Smooth muscle cell (in vitro differentiated cells): ENCODE data around the gene PABPC1L2B. TPM values are rescaled to one million over a fixed set of nuclear protein-coding genes. Genes with fewer than 3 reads are reported as not detected.
"Not testable (repeated sequence)": the region's sequence is repeated elsewhere in the genome, so short reads cannot be mapped to it uniquely, and the experiment has no call there.

Experiments
- DNase-seq: peaks from one replicate; lab custom pipeline; 2025; ENCODE audit not compliant: unreplicated experiment; lab: John Stamatoyannopoulos, UW
- H2AFZ ChIP-seq: fragments of 200-600 bp; sonication (generic); 2 replicates; pipeline ENCODE4 v1.6.0; 2016; ENCODE audit warnings: antibody characterized with exemption, low read depth, mild to moderate bottlenecking
- H3F3A ChIP-seq: fragments of 200-600 bp; sonication (generic); 2 replicates; pipeline ENCODE4 v1.6.0; 2017; ENCODE audit warnings: antibody characterized with exemption, low read depth
- H3K27ac ChIP-seq: fragments of 200-600 bp; sonication (generic); 2 replicates; pipeline ENCODE4 v1.5.1; 2016; ENCODE audit warnings: low read depth, mild to moderate bottlenecking
- H3K27me3 ChIP-seq: fragments of 200-600 bp; sonication (generic); 2 replicates; pipeline ENCODE4 v1.6.1; 2016; ENCODE audit warnings: low read depth, mild to moderate bottlenecking
- H3K36me3 ChIP-seq: fragments of 200-600 bp; sonication (generic); 2 replicates; pipeline ENCODE4 v1.5.1; 2016; ENCODE audit warnings: low read depth
- H3K4me1 ChIP-seq: fragments of 200-600 bp; sonication (generic); 2 replicates; pipeline ENCODE4 v1.5.1; 2016; ENCODE audit warnings: low read depth
- H3K4me2 ChIP-seq: fragments of 200-600 bp; sonication (generic); 2 replicates; pipeline ENCODE4 v1.6.0; 2016; ENCODE audit warnings: mild to moderate bottlenecking
- H3K4me3 ChIP-seq: fragments of 200-600 bp; sonication (generic); 2 replicates; pipeline ENCODE4 v1.5.1; 2016; ENCODE audit warnings: mild to moderate bottlenecking
- H3K79me2 ChIP-seq: fragments of 200-600 bp; sonication (generic); 2 replicates; pipeline ENCODE4 v1.6.0; 2016; ENCODE audit warnings: low read depth, mild to moderate bottlenecking
- H3K9ac ChIP-seq: fragments of 200-600 bp; sonication (generic); 2 replicates; pipeline ENCODE4 v1.6.0; 2016; ENCODE audit warnings: low read depth
- H3K9me3 ChIP-seq: fragments of 200-600 bp; sonication (generic); replicated peaks from 2 replicates; pipeline ENCODE4 v1.5.1; 2016; ENCODE audit warnings: low read depth
- H4K20me1 ChIP-seq: fragments of 200-600 bp; sonication (generic); 2 replicates; pipeline ENCODE4 v1.6.0; 2016; ENCODE audit warnings: low read depth
- WGBS: methylation state at CpG from one replicate; pipeline ENCODE4 v1.1.7; 2016; ENCODE audit warnings: low lambda C conversion rate; 5-methylcytosine and 5-hydroxymethylcytosine counted together
- polyA plus RNA-seq: library from polyadenylated mRNA; unstranded; fragments of >200 nt; fragmentation: Nextera tagmentation; extraction: Ambion mirVana; gene quantifications from 2 replicates; pipeline ENCODE4 v1.2.1, GENCODE V29; 2016
- total RNA-seq: library from RNA; depleted of rRNA; stranded (reverse); fragments of >200 nt; gene quantifications from 2 replicates; pipeline ENCODE4 v1.2.3, GENCODE V29; 2014

PABPC1L2B gene
- total RNA-seq (not detected in 2 replicates), polyA plus RNA-seq (not detected in 2 replicates)

- H3K36me3 ChIP-seq, H2AFZ ChIP-seq, H3K4me1 ChIP-seq, H3K9ac ChIP-seq, H3K79me2 ChIP-seq, DNase-seq, H3K9me3 ChIP-seq, H3K4me2 ChIP-seq, H3K27ac ChIP-seq, H3K4me3 ChIP-seq, H4K20me1 ChIP-seq, H3F3A ChIP-seq: not testable (repeated sequence)
- peaks cover 23% of the 10 kb centered on the region for H3K27me3 ChIP-seq
- WGBS: no CpG with 5 or more reads among the region's 44 CpGs
Observed at GRCh38 chrX:73002733-73003132, at the start of gene PABPC1L2B. TSS of gene PABPC1L2B (plus strand) at chrX:73002939. CDS start at chrX:73003643, 704 bp downstream.

- not testable (repeated sequence) for H3K9me3 ChIP-seq, DNase-seq, H3K27ac ChIP-seq, H3K79me2 ChIP-seq, H3K36me3 ChIP-seq, H3K4me3 ChIP-seq, H3K27me3 ChIP-seq, H3K9ac ChIP-seq, H3K4me2 ChIP-seq, H3F3A ChIP-seq, H2AFZ ChIP-seq, H4K20me1 ChIP-seq, H3K4me1 ChIP-seq
- no CpG with 5 or more reads among the region's 9 CpGs for WGBS
Observed at GRCh38 chrX:72959971-72960370, 42.8 kb upstream of the PABPC1L2B start.

DNA sequence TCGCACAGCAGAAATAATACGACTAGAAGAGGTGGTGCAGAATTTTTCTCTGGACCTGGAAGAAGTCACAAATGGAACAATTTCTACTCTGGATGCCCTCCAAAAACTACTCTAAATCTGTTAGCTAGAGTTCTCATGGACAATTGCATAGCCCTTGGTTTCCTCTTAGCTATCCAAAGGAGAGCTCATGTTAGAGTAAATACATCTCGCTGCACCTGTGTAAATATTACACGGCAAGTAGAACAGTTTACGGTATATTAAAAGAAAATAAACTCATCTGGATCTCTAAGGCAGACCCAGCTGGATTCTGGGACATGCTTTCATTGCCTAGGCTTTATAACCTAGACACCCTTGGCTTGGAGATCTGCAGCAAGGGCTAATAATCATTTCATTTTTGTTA is 30.9 kb upstream of the PABPC1L2B start:
- WGBS: no CpG with 5 or more reads among the region's 5 CpGs
- H2AFZ ChIP-seq: not testable (repeated sequence)

DNA sequence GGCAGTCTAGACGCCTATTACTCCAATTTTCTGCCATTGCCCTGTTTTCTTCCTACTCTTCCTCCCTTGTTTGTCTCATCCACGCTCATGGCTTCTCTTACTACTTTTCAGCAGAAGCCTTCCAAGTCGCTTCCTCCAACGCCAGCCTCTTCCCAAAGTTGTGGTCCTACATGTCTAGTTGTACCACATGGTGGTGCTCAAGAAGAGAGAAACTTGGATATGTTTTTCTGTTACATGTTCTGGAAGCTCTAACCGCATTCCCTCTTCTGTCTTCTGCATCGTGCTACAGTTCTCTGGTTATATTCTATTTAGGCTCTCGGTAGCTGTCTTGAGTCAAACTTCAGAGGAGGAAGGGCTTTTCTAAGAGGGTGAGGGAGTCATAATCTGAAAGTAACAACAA is 27.9 kb upstream of the PABPC1L2B start:
- not testable (repeated sequence) for H3K27ac ChIP-seq, H3K9ac ChIP-seq, H3K79me2 ChIP-seq, H3K4me3 ChIP-seq, H3K4me1 ChIP-seq, H2AFZ ChIP-seq, DNase-seq, H3K36me3 ChIP-seq, H3F3A ChIP-seq, H3K4me2 ChIP-seq, H3K27me3 ChIP-seq, H3K9me3 ChIP-seq, H4K20me1 ChIP-seq
- WGBS: no CpG with 5 or more reads among the region's 7 CpGs

More for the DNA sequence above, 30.9 kb upstream of the PABPC1L2B start:
- H3K27me3 ChIP-seq, DNase-seq, H3K4me2 ChIP-seq, H3K4me3 ChIP-seq, H3K79me2 ChIP-seq, H3K4me1 ChIP-seq, H3K9me3 ChIP-seq, H3K36me3 ChIP-seq, H3K27ac ChIP-seq, H3K9ac ChIP-seq, H4K20me1 ChIP-seq, H3F3A ChIP-seq: not testable (repeated sequence)

DNA sequence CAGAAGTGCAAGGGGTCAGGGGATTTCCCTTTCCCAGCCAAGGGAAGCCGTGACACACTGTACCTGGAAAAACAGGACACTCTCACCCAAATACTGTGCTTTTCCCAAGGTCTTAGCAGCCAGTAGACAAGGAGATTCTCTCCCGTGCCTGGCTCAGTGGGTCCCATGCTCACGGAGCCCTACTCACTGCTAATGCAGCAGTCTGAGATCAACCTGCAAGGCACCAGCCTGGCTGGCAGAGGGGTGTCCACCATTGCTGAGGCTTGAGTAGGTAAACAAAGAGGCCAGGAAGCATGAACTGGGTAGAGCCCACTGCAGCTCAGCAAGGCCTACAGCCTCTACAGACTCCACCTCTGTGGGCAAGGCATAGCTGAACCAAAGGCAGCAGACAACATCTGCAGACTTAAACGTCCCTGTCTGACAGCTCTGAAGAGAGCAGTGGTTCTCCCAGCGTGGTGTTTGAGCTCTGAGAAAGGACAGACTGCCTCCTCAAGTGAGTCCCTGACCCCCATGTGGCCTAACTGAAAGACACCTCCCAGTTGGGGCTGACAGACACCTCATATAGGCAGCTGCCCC is 21.8 kb upstream of the PABPC1L2B start:
- H3K9me3 ChIP-seq, H3K27me3 ChIP-seq, H2AFZ ChIP-seq, H3F3A ChIP-seq, H3K4me2 ChIP-seq, H3K4me1 ChIP-seq, H4K20me1 ChIP-seq, H3K79me2 ChIP-seq, H3K27ac ChIP-seq, H3K4me3 ChIP-seq, H3K36me3 ChIP-seq, DNase-seq, H3K9ac ChIP-seq: not testable (repeated sequence)
- WGBS: 67% methylated on average over 5 of the region's 5 CpGs

DNA sequence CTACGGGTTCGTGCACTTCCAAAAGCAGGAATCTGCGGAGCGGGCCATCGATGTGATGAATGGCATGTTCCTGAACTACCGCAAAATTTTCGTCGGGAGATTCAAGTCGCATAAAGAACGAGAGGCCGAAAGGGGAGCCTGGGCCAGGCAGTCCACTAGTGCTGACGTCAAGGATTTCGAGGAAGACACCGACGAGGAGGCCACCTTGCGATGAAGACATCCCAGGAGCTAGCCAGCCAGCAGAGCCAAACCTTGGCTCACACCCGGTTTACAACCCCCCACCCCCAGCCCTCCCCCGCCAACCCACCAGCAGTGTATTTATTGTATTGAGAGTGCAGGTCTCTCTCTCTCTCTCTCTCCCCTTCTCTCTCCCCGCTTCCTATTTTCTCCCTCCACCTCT is 1.3 kb downstream of the PABPC1L2B start:
- not testable (repeated sequence) for H4K20me1 ChIP-seq, H3F3A ChIP-seq, H3K9ac ChIP-seq, H3K27ac ChIP-seq, DNase-seq, H3K9me3 ChIP-seq, H3K36me3 ChIP-seq, H3K4me1 ChIP-seq, H3K79me2 ChIP-seq, H3K4me2 ChIP-seq, H3K4me3 ChIP-seq, H2AFZ ChIP-seq
- H3K27me3 ChIP-seq: peaks cover 23% of the 10 kb centered on the region
- WGBS: no CpG with 5 or more reads among the region's 19 CpGs
